ENCODE measurements around the gene PLXDC2.

DNA sequence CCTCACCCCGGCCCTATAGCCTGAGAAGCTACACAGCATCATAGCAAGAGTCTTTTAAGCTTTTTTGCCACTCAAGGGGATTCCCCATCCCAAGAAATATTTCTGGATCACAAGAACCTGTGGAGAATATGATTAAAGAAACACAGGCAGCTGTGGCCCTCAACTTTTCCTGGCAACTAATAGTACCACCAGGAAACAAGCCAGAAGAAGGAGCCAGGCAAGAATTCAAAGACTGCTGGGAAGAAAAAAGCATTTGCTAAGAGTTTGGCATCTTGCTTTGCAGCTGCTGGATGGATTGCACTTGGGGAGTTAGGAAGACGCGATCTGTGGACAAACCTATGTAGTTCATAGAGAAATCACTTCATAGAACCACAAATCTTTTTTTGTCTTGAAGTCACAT is 437.8 kb downstream of the PLXDC2 start:
- TF ChIP-seq, protein P1, sequence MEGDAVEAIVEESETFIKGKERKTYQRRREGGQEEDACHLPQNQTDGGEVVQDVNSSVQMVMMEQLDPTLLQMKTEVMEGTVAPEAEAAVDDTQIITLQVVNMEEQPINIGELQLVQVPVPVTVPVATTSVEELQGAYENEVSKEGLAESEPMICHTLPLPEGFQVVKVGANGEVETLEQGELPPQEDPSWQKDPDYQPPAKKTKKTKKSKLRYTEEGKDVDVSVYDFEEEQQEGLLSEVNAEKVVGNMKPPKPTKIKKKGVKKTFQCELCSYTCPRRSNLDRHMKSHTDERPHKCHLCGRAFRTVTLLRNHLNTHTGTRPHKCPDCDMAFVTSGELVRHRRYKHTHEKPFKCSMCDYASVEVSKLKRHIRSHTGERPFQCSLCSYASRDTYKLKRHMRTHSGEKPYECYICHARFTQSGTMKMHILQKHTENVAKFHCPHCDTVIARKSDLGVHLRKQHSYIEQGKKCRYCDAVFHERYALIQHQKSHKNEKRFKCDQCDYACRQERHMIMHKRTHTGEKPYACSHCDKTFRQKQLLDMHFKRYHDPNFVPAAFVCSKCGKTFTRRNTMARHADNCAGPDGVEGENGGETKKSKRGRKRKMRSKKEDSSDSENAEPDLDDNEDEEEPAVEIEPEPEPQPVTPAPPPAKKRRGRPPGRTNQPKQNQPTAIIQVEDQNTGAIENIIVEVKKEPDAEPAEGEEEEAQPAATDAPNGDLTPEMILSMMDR (IDR thresholded peaks at IDR 0.05) = no peak
- TF ChIP-seq POLR2A (IDR thresholded peaks at IDR 0.05) = no peak
